Body of pancreas (tissue), 4 donors: ENCODE measurements around the gene CXXC5.

Experiments
- POLR2A ChIP-seq, 3 donors: fragments of 450-650 bp; IDR thresholded peaks; one replicate each; pipeline ENCODE4 v1.6.1; 2016; ENCODE audit warnings: antibody characterized with exemption in 3 of 3, mild to moderate bottlenecking in 2 of 3
- TF ChIP-seq, protein P1 (sequence below), 7 experiments: fragments of 450-650 bp in 4 of 7; fragments of 200-600 bp in 3 of 7; sonication (generic) in 3 of 7; IDR thresholded peaks; one replicate each; pipeline ENCODE4 v1.5.1; 2016 to 2019; ENCODE audit warnings: antibody characterized with exemption in 7 of 7

DNA sequence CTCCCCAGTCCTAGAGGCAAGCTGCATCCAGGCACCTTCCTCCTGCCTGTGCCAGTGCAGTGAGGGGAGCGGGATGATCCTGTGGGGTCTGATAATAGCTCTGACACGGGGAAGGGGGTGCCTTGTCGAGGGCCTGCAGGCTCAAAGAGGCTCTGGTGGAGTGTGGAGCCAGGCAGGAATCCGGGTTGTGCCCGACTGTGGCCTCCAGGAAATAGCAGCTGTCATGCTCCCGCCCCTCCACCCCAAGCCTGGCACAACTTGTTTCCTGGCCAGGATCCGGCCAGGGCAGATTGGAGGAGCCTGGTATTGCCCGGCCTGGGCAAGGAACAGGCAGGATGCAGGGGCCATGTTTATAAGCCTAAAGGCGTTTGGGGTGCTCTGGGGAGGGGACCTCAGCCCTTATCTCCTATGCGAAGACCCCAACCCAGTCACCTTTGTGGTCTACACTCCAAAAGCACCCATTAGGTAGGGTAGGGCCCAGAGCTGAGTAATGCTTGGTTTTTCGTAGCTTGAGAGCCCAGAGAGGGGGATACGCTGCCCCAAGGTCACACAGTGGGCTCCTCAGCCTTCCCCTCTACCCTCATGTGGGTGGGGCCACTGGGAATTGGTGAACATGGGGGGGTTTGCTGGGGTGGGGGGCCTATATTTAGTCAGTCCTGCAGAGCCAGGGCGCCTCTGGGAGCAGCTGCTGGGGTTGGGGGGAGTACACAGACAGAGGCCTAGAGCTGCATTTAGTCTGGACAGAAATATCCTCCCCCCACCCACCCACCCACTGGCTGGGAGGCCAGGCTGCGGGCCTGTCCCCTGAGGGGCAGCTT is 12.2 kb downstream of the CXXC5 start:
- TF ChIP-seq, protein P1, sequence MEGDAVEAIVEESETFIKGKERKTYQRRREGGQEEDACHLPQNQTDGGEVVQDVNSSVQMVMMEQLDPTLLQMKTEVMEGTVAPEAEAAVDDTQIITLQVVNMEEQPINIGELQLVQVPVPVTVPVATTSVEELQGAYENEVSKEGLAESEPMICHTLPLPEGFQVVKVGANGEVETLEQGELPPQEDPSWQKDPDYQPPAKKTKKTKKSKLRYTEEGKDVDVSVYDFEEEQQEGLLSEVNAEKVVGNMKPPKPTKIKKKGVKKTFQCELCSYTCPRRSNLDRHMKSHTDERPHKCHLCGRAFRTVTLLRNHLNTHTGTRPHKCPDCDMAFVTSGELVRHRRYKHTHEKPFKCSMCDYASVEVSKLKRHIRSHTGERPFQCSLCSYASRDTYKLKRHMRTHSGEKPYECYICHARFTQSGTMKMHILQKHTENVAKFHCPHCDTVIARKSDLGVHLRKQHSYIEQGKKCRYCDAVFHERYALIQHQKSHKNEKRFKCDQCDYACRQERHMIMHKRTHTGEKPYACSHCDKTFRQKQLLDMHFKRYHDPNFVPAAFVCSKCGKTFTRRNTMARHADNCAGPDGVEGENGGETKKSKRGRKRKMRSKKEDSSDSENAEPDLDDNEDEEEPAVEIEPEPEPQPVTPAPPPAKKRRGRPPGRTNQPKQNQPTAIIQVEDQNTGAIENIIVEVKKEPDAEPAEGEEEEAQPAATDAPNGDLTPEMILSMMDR (IDR thresholded peaks at IDR 0.05) = peak in 2 of 7 experiments; percentile 24 to 25
- peak; percentile 58 to 83 (median 82) for TF ChIP-seq POLR2A (IDR thresholded peaks at IDR 0.05)
